Measurements from ENCODE around the gene TMEM150B. TPM values are rescaled to one million over a fixed set of nuclear protein-coding genes. Genes with fewer than 3 reads are reported as not detected.

TMEM150B gene
- polyA plus RNA-seq, 1 of the 3 experiments (the other 2 are of a cell fraction), result not detected

- CTCF ChIA-PET, result interaction anchor here (0.9 to 3.9 kb wide), 4 partner anchors 16 to 218 kb away, joined by 3 to 21 read pairs (median 6); no protein-coding TSS in a partner anchor
Observed at GRCh38 chr19:55285229-55285890, 39.8 kb downstream of the TMEM150B start.

GRCh38 chr19:55284405-55285058 is 40.6 kb downstream of the TMEM150B start:
- Histone ChIP-seq H3K79me2 (ENCODE audit: insufficient read depth) (peaks cover 13% of the 10 kb centered on the region; the same call in 1 of the 2 replicates), H3K9me2 (no peaks in the 10 kb centered on the region), H3K36me3 (replicated peaks in 1 of 2; ENCODE audit: control insufficient read depth in 1 of 2, insufficient read depth in 2 of 2, low read length in 1 of 2) (peaks cover 0 to 9% of the 10 kb centered on the region in 2 experiments), H3K9ac (peak overlapping the region; percentile 69), H2AFZ (ENCODE audit: low read depth) (no peak overlapping the region), H3K4me1 (ENCODE audit: control insufficient read depth in 1 of 2, insufficient read depth in 2 of 2, low read depth in 1 of 2, low read length in 1 of 2) (peaks cover 0 to 16% of the 10 kb centered on the region in 2 experiments; a peak in 1 of 4 replicates), H3K27me3 (ENCODE audit: insufficient read depth) (no peaks in the 10 kb centered on the region), H3K9me3 (no peaks in the 10 kb centered on the region), H3K4me3 (ENCODE audit: low read depth in 2 of 2, low read length in 1 of 2) (peak overlapping the region; percentile 56 to 57), H3F3A (replicated peaks; ENCODE audit: insufficient read depth) (peaks cover 7% of the 10 kb centered on the region), H3K27ac (ENCODE audit: low read depth in 2 of 2, low read length in 1 of 2) (peak overlapping the region in 1 of 2 experiments; percentile 56; a peak in 2 of 4 replicates), H4K20me1 (ENCODE audit: insufficient read depth) (no peaks in the 10 kb centered on the region), H3K4me2 (peak overlapping the region; percentile 84)
- CTCF ChIA-PET, result interaction anchor here (0.9 to 1.3 kb wide), 4 partner anchors 133 to 219 kb away, joined by 3 to 7 read pairs (median 4); no protein-coding TSS in a partner anchor
- WGBS (ENCODE audit: low lambda C conversion rate), result 3% methylated on average over 4 of the region's 16 CpGs
- peak; percentile 66 for DNase-seq
- POLR2A ChIA-PET, result interaction anchor here (0.6 to 1.0 kb wide), 2 partner anchors 10 to 105 kb away, joined by 3 to 4 read pairs; partner anchors contain the start of gene SYT5
- TF ChIP-seq RCOR1 (IDR thresholded peaks at IDR 0.05; ENCODE audit: low read length), result no peak
- no peak for TF ChIP-seq MEF2A (IDR thresholded peaks at IDR 0.05; ENCODE audit: borderline replicate concordance, low read depth)
- no peak for TF ChIP-seq IRF3 (IDR thresholded peaks at IDR 0.05; ENCODE audit: low read depth, low read length)
- TF ChIP-seq RFX5 (IDR thresholded peaks at IDR 0.05; ENCODE audit: low read length), result no peak
- TF ChIP-seq ZBTB33 (IDR thresholded peaks at IDR 0.05; ENCODE audit: borderline replicate concordance, low read depth), result no peak
- TF ChIP-seq TEAD4 (IDR thresholded peaks at IDR 0.05; ENCODE audit: borderline replicate concordance, insufficient read depth), result no peak
- no peak for TF ChIP-seq FOSL2 (IDR thresholded peaks at IDR 0.05; ENCODE audit: borderline replicate concordance, low read depth)
- TF ChIP-seq EP300 (IDR thresholded peaks at IDR 0.05; ENCODE audit: borderline replicate concordance in 1 of 2, low read depth in 1 of 2, low read length in 1 of 2), result no peak
- no peak for TF ChIP-seq YY1 (IDR thresholded peaks at IDR 0.05; ENCODE audit: low read depth)
- TF ChIP-seq USF2 (IDR thresholded peaks at IDR 0.05; ENCODE audit: borderline replicate concordance, low read depth, low read length), result no peak
- no peak for TF ChIP-seq FOXM1 (IDR thresholded peaks at IDR 0.05; ENCODE audit: low read depth)

More at GRCh38 chr19:55285229-55285890, 39.8 kb downstream of the TMEM150B start:
- Histone ChIP-seq H3K4me3 (ENCODE audit: low read depth in 2 of 2, low read length in 1 of 2) (peak overlapping the region; percentile 56 to 57), H3F3A (replicated peaks; ENCODE audit: insufficient read depth) (peaks cover 7% of the 10 kb centered on the region), H3K36me3 (replicated peaks in 1 of 2; ENCODE audit: control insufficient read depth in 1 of 2, insufficient read depth in 2 of 2, low read length in 1 of 2) (peaks cover 5 to 9% of the 10 kb centered on the region in 2 experiments), H4K20me1 (ENCODE audit: insufficient read depth) (no peaks in the 10 kb centered on the region), H2AFZ (ENCODE audit: low read depth) (no peak overlapping the region), H3K27me3 (ENCODE audit: insufficient read depth) (no peaks in the 10 kb centered on the region), H3K4me1 (ENCODE audit: control insufficient read depth in 1 of 2, insufficient read depth in 2 of 2, low read depth in 1 of 2, low read length in 1 of 2) (peaks cover 0 to 16% of the 10 kb centered on the region in 2 experiments; a peak in 1 of 4 replicates), H3K9me3 (no peaks in the 10 kb centered on the region), H3K9me2 (no peaks in the 10 kb centered on the region), H3K4me2 (peak overlapping the region; percentile 84), H3K9ac (peak overlapping the region; percentile 69; the same call in 1 of the 2 replicates), H3K79me2 (ENCODE audit: insufficient read depth) (peaks cover 10% of the 10 kb centered on the region; the same call in 1 of the 2 replicates), H3K27ac (ENCODE audit: low read depth in 2 of 2, low read length in 1 of 2) (peak overlapping the region in 1 of 2 experiments; percentile 56; a peak in 1 of 4 replicates)
- no peak for DNase-seq
- TF ChIP-seq PBX3 (IDR thresholded peaks at IDR 0.05), result no peak
- no peak for TF ChIP-seq CHD2 (IDR thresholded peaks at IDR 0.05; ENCODE audit: low read length, partially characterized antibody)
- TF ChIP-seq GABPA (IDR thresholded peaks at IDR 0.05; ENCODE audit: low read depth), result no peak
- no peak for TF ChIP-seq SIN3A (IDR thresholded peaks at IDR 0.05; ENCODE audit: borderline replicate concordance, low read depth, low read length)
- TF ChIP-seq NRF1 (IDR thresholded peaks at IDR 0.05; ENCODE audit: low read depth, low read length), result no peak
- TF ChIP-seq EZH2phosphoT487 (IDR thresholded peaks at IDR 0.05; ENCODE audit: borderline replicate concordance, low read depth), result no peak
- WGBS (ENCODE audit: low lambda C conversion rate), result 74% methylated on average over 13 of the region's 18 CpGs
- POLR2A ChIA-PET, result interaction anchor here (0.5 to 1.0 kb wide), 2 partner anchors 9 to 67 kb away, joined by 4 to 5 read pairs; no protein-coding TSS in a partner anchor
